ENCODE results near the gene USPL1. TPM values are rescaled to one million over a fixed set of nuclear protein-coding genes. Genes with fewer than 3 reads are reported as not detected.

Gene USPL1
- total RNA-seq, 1 donor from 2014 or later, result 21.1 TPM

- Mint-ChIP-seq H3K27ac (ENCODE audit: unreplicated experiment) (no peak overlapping the region), H3K36me3 (ENCODE audit: low read depth, unreplicated experiment) (no peaks in the 10 kb centered on the region), H3K9me3 (ENCODE audit: unreplicated experiment) (no peaks in the 10 kb centered on the region), H3K4me1 (ENCODE audit: unreplicated experiment) (peaks cover 4% of the 10 kb centered on the region), H3K4me3 (ENCODE audit: unreplicated experiment) (no peak overlapping the region), H3K27me3 (ENCODE audit: unreplicated experiment) (peaks cover 12% of the 10 kb centered on the region)
- no peak for DNase-seq (ENCODE audit: low spot score)
- TF ChIP-seq CTCF (IDR thresholded peaks at IDR 0.05; ENCODE audit: unreplicated experiment), result no peak
Observed at GRCh38 chr13:30671271-30671815, 53.6 kb downstream of the USPL1 start.

GRCh38 chr13:30673669-30674521 lies 56.2 kb downstream of the USPL1 start:
- Mint-ChIP-seq H3K27me3 (ENCODE audit: unreplicated experiment) (peaks cover 12% of the 10 kb centered on the region), H3K4me3 (ENCODE audit: unreplicated experiment) (peak overlapping the region; percentile 89), H3K9me3 (ENCODE audit: unreplicated experiment) (no peaks in the 10 kb centered on the region), H3K36me3 (ENCODE audit: low read depth, unreplicated experiment) (no peaks in the 10 kb centered on the region), H3K4me1 (ENCODE audit: unreplicated experiment) (peaks cover 4% of the 10 kb centered on the region), H3K27ac (ENCODE audit: unreplicated experiment) (peak overlapping the region; percentile 67)
- peak; percentile 77 for TF ChIP-seq CTCF (IDR thresholded peaks at IDR 0.05; ENCODE audit: unreplicated experiment)
- DNase-seq (ENCODE audit: low spot score), result peak; percentile 90

- no peak for DNase-seq (ENCODE audit: low spot score)
- H3K4me1 Mint-ChIP-seq (ENCODE audit: unreplicated experiment), result peaks cover 4% of the 10 kb centered on the region
- peaks cover 12% of the 10 kb centered on the region for H3K27me3 Mint-ChIP-seq (ENCODE audit: unreplicated experiment)
- TF ChIP-seq CTCF (IDR thresholded peaks at IDR 0.05; ENCODE audit: unreplicated experiment), result no peak
- no peak overlapping the region for H3K4me3 Mint-ChIP-seq (ENCODE audit: unreplicated experiment)
- H3K9me3 Mint-ChIP-seq (ENCODE audit: unreplicated experiment), result no peaks in the 10 kb centered on the region
- H3K27ac Mint-ChIP-seq (ENCODE audit: unreplicated experiment), result no peak overlapping the region
- H3K36me3 Mint-ChIP-seq (ENCODE audit: low read depth, unreplicated experiment), result no peaks in the 10 kb centered on the region
Observed at GRCh38 chr13:30675717-30676116, 58.0 kb downstream of the USPL1 start.

- TF ChIP-seq CTCF (IDR thresholded peaks at IDR 0.05; ENCODE audit: unreplicated experiment), result no peak
- H3K27me3 Mint-ChIP-seq (ENCODE audit: unreplicated experiment), result peaks cover 12% of the 10 kb centered on the region
- H3K36me3 Mint-ChIP-seq (ENCODE audit: low read depth, unreplicated experiment), result no peaks in the 10 kb centered on the region
- peaks cover 4% of the 10 kb centered on the region for H3K4me1 Mint-ChIP-seq (ENCODE audit: unreplicated experiment)
- no peak for DNase-seq (ENCODE audit: low spot score)
- H3K27ac Mint-ChIP-seq (ENCODE audit: unreplicated experiment), result no peak overlapping the region
- no peaks in the 10 kb centered on the region for H3K9me3 Mint-ChIP-seq (ENCODE audit: unreplicated experiment)
- H3K4me3 Mint-ChIP-seq (ENCODE audit: unreplicated experiment), result no peak overlapping the region
Observed at GRCh38 chr13:30676672-30677071, 59.0 kb downstream of the USPL1 start.

Data from endothelial cell (in vitro differentiated cells).